ENCODE measurements around the gene FRAS1. TPM values are rescaled to one million over a fixed set of nuclear protein-coding genes. Genes with fewer than 3 reads are reported as not detected.
"Not testable (repeated sequence)": the region's sequence is repeated elsewhere in the genome, so short reads cannot be mapped to it uniquely, and the experiment has no call there.

FRAS1 gene
- total RNA-seq, 1 donor from 2014 or later = 8.8 TPM

- Histone ChIP-seq H3K4me1 (no peaks in the 10 kb centered on the region), H3K27ac (no peak overlapping the region), H3K4me3 (no peak overlapping the region), H3K36me3 (no peaks in the 10 kb centered on the region), H3K27me3 (no peaks in the 10 kb centered on the region), H3K9me3 (no peaks in the 10 kb centered on the region)
- TF ChIP-seq POLR2AphosphoS5 (IDR thresholded peaks at IDR 0.05; ENCODE audit: insufficient read depth in 1 of 2, low read depth in 1 of 2) (no peak), POLR2A (IDR thresholded peaks at IDR 0.05) (no peak)
- TF ChIP-seq, protein P1, sequence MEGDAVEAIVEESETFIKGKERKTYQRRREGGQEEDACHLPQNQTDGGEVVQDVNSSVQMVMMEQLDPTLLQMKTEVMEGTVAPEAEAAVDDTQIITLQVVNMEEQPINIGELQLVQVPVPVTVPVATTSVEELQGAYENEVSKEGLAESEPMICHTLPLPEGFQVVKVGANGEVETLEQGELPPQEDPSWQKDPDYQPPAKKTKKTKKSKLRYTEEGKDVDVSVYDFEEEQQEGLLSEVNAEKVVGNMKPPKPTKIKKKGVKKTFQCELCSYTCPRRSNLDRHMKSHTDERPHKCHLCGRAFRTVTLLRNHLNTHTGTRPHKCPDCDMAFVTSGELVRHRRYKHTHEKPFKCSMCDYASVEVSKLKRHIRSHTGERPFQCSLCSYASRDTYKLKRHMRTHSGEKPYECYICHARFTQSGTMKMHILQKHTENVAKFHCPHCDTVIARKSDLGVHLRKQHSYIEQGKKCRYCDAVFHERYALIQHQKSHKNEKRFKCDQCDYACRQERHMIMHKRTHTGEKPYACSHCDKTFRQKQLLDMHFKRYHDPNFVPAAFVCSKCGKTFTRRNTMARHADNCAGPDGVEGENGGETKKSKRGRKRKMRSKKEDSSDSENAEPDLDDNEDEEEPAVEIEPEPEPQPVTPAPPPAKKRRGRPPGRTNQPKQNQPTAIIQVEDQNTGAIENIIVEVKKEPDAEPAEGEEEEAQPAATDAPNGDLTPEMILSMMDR (IDR thresholded peaks at IDR 0.05) = no peak
- intact Hi-C loops (cut with DNase I) = no loop called here
- no peak for DNase-seq (ENCODE audit: extremely low spot score in 2 of 2)
Observed at GRCh38 chr4:78174891-78175290, 117.8 kb downstream of the FRAS1 start.

- DNase-seq (ENCODE audit: extremely low spot score in 2 of 2) = no peak
- no peaks in the 10 kb centered on the region for H3K4me1 ChIP-seq
- H3K27ac ChIP-seq = no peak overlapping the region
- H3K4me3 ChIP-seq = no peak overlapping the region
- H3K36me3 ChIP-seq = no peaks in the 10 kb centered on the region
- intact Hi-C loops (cut with DNase I) = no loop called here
- TF ChIP-seq POLR2AphosphoS5 (IDR thresholded peaks at IDR 0.05; ENCODE audit: insufficient read depth in 1 of 2, low read depth in 1 of 2) = no peak
- TF ChIP-seq, protein P1 (IDR thresholded peaks at IDR 0.05) = no peak
- TF ChIP-seq POLR2A (IDR thresholded peaks at IDR 0.05) = no peak
- H3K27me3 ChIP-seq = no peaks in the 10 kb centered on the region
- no peaks in the 10 kb centered on the region for H3K9me3 ChIP-seq
Observed at GRCh38 chr4:78179196-78179595, 122.1 kb downstream of the FRAS1 start.

GRCh38 chr4:78181681-78182234 is 124.6 kb downstream of the FRAS1 start:
- H3K36me3 ChIP-seq; H3K9me3 ChIP-seq; H3K4me3 ChIP-seq; intact Hi-C loops (cut with DNase I); DNase-seq (ENCODE audit: extremely low spot score in 2 of 2); H3K4me1 ChIP-seq; H3K27me3 ChIP-seq; H3K27ac ChIP-seq: not testable (repeated sequence)

DNA sequence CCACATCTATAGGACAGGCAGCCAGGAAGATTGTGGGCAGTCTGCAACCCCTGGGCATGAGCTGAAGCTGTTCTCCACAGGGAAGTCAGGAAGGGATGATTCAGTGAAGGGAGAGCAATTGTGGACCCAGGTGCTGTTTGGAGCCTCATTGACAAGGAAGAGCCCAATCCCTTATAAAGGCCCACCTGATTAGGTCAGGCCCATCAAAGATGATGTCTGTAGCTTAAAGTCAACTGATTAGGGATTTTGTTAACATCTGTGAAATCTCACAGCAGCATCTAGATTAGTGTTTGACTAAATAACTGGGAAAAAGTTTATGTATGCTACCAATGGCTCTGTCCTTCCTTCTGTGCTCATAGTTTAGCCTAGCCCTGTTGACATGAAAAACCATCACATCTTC is 127.5 kb downstream of the FRAS1 start:
- no peaks in the 10 kb centered on the region for H3K36me3 ChIP-seq
- no peaks in the 10 kb centered on the region for H3K27me3 ChIP-seq
- H3K27ac ChIP-seq = no peak overlapping the region
- intact Hi-C loops (cut with DNase I) = no loop called here
- TF ChIP-seq POLR2AphosphoS5 (IDR thresholded peaks at IDR 0.05; ENCODE audit: insufficient read depth in 1 of 2, low read depth in 1 of 2) (no peak), POLR2A (IDR thresholded peaks at IDR 0.05) (no peak)
- TF ChIP-seq, protein P1 (IDR thresholded peaks at IDR 0.05) = no peak
- H3K9me3 ChIP-seq = no peaks in the 10 kb centered on the region
- no peak overlapping the region for H3K4me3 ChIP-seq
- DNase-seq (ENCODE audit: extremely low spot score in 2 of 2) = no peak
- H3K4me1 ChIP-seq = no peaks in the 10 kb centered on the region

GRCh38 chr4:78185117-78185516 is 128.0 kb downstream of the FRAS1 start:
- Histone ChIP-seq H3K4me3 (no peak overlapping the region), H3K4me1 (no peaks in the 10 kb centered on the region), H3K36me3 (no peaks in the 10 kb centered on the region), H3K27ac (no peak overlapping the region), H3K9me3 (no peaks in the 10 kb centered on the region), H3K27me3 (no peaks in the 10 kb centered on the region)
- intact Hi-C loops (cut with DNase I) = no loop called here
- TF ChIP-seq POLR2AphosphoS5 (IDR thresholded peaks at IDR 0.05; ENCODE audit: insufficient read depth in 1 of 2, low read depth in 1 of 2) (no peak), POLR2A (IDR thresholded peaks at IDR 0.05) (no peak)
- TF ChIP-seq, protein P1 (IDR thresholded peaks at IDR 0.05) = no peak
- DNase-seq (ENCODE audit: extremely low spot score in 2 of 2) = no peak

Data from vagina (tissue), 2 donors.